Tibial artery (tissue), 4 donors: Measurements from ENCODE around the gene LGALS4.
"Not testable (repeated sequence)": the region's sequence is repeated elsewhere in the genome, so short reads cannot be mapped to it uniquely, and the experiment has no call there.

ENCODE experiments used
- DNase-seq, 2 donors: peaks; one replicate each; pipeline ENCODE4 v3.0.0-alpha.2; 2019
- H3K27ac ChIP-seq, 2 donors: fragments of 200-600 bp; sonication (generic) in 1 of 2; 1 replicate in 1 of 2; 2 replicates in 1 of 2; pipeline ENCODE4 v1.5.1; 2018 to 2019; ENCODE audit warnings: mild to moderate bottlenecking in 1 of 2
- H3K27me3 ChIP-seq, 2 donors: fragments of 200-600 bp; sonication (generic) in 1 of 2; one replicate each; pipeline versions ENCODE4 v1.5.1 to v1.6.0; 2016 to 2019
- H3K36me3 ChIP-seq, 3 donors: fragments of 200-600 bp; sonication (generic) in 2 of 3; one replicate each; pipeline ENCODE4 v1.5.1; 2016 to 2019; ENCODE audit warnings: mild to moderate bottlenecking in 2 of 3
- H3K4me1 ChIP-seq, 4 donors: fragments of 200-600 bp; sonication (generic) in 2 of 4; 1 replicate in 3 of 4; 2 replicates in 1 of 4; pipeline ENCODE4 v1.5.1; 2016 to 2019
- H3K4me3 ChIP-seq, 2 donors: fragments of 200-600 bp; sonication (generic) in 1 of 2; 1 replicate in 1 of 2; 2 replicates in 1 of 2; pipeline ENCODE4 v1.5.1; 2018 to 2019; ENCODE audit warnings: mild to moderate bottlenecking in 2 of 2
- H3K9me3 ChIP-seq, 3 donors: fragments of 200-600 bp; sonication (generic) in 1 of 3; one replicate each; pipeline ENCODE4 v1.5.1; 2016 to 2019
- intact Hi-C: fragments of 100-400 bp; cut with DNase I; formaldehyde crosslinking; loops from one replicate; pipeline ENCODE4 v1.15.0; 2023; ENCODE audit warnings: low total_unique reads
- TF ChIP-seq, protein P1 (sequence below), 2 experiments: fragments of 200-600 bp in 1 of 2; fragments of 450-650 bp in 1 of 2; IDR thresholded peaks; one replicate each; pipeline ENCODE4 v1.5.1; 2017 to 2019; ENCODE audit warnings: antibody characterized with exemption in 2 of 2, mild to moderate bottlenecking in 1 of 2, moderate library complexity in 1 of 2

The LGALS4 gene

DNA sequence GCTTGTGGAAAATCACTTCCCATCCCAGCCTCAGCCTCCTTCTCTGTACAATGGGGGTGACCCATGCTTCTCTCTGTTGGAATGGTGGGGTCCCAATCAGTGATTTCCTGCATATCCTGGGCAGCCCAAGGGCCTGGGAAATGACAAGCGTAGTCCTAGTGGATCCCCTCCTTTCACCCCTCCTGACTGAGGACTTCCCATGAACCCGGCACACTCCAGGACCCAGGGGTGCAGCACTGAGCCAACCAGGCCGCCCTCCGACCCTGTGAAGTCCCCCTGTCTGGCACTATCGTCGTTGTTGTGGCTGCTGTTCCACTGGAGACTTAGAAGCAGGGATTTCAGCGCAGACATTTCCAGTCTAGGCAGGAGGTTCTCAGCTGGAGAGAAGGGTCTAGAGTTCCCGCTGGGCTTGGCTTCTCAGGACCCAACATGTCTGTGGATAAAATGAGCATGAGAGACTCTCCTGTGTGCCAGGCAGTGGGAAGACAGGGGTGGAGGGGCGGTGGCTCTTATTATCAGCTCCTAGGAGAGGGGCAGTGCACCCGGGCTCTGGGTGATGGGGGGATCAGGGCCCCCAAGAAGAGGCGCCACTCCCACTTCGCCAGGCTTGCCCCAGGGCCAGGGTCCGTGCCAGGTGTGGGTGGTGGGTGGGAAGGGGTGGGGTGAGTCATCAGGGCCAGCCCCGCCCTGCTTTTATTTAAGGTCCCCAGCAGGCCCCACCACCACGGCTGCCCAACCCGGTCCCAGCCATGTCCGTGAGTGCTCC lies 24.1 kb downstream of the LGALS4 start, which contains the start of gene LGALS7B:
TSS of gene LGALS7B (plus strand) at position 723 of the 766 bp plus-strand sequence. CDS start at position 750, 27 bp downstream.
- Histone ChIP-seq H3K36me3 (no peaks in the 10 kb centered on the region), H3K27ac (no peak within 1 kb of the TSS), H3K4me1 (peaks cover 0 to 7% (median 0%) of the 10 kb centered on the region in 4 donors), H3K4me3 (no peak within 1 kb of the TSS), H3K9me3 (no peaks in the 10 kb centered on the region), H3K27me3 (no peaks in the 10 kb centered on the region)
- intact Hi-C loops = no loop called here
- TF ChIP-seq, protein P1, sequence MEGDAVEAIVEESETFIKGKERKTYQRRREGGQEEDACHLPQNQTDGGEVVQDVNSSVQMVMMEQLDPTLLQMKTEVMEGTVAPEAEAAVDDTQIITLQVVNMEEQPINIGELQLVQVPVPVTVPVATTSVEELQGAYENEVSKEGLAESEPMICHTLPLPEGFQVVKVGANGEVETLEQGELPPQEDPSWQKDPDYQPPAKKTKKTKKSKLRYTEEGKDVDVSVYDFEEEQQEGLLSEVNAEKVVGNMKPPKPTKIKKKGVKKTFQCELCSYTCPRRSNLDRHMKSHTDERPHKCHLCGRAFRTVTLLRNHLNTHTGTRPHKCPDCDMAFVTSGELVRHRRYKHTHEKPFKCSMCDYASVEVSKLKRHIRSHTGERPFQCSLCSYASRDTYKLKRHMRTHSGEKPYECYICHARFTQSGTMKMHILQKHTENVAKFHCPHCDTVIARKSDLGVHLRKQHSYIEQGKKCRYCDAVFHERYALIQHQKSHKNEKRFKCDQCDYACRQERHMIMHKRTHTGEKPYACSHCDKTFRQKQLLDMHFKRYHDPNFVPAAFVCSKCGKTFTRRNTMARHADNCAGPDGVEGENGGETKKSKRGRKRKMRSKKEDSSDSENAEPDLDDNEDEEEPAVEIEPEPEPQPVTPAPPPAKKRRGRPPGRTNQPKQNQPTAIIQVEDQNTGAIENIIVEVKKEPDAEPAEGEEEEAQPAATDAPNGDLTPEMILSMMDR (IDR thresholded peaks at IDR 0.05) = no peak
- no peak for DNase-seq

DNA sequence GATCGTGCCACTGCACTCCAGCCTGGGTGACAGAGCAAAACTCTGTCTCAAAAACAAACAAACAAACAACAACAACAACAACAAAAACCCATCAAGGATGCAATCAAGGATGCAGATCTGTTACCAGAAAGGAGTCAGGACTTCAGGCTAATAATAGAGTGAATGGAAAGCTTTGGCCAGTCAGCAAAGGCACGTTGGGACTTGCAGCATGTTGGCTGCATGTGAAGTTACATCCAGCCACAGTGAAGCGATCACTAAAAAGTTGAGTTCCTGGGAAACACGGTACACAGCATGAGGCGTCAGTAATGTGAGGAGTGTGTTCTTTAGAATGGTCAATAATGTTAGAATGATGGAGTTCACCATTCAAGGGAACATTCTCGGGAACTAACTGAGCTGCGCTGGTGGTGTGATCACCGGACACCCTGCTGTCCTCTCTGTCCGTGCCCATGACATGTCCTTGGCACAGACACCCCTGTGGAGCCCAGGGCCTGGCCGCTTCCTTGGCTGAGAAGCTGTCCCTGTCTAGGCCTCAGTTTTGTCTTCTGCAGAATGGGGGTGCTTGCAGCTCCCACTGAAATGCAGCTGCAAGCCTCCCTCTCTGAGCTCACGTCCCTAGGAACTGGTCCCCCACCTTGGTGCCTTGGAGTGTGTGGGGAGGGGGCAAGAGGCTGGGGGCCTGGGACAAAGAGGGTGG lies 26.0 kb downstream of the LGALS4 start:
- Histone ChIP-seq H3K36me3 (no peaks in the 10 kb centered on the region), H3K4me3 (no peak overlapping the region), H3K27me3 (peaks cover 0 to 5% of the 10 kb centered on the region in 2 donors), H3K4me1 (no peaks in the 10 kb centered on the region), H3K9me3 (no peaks in the 10 kb centered on the region), H3K27ac (no peak overlapping the region)
- intact Hi-C loops = no loop called here
- TF ChIP-seq, protein P1 (IDR thresholded peaks at IDR 0.05) = no peak
- no peak for DNase-seq

DNA sequence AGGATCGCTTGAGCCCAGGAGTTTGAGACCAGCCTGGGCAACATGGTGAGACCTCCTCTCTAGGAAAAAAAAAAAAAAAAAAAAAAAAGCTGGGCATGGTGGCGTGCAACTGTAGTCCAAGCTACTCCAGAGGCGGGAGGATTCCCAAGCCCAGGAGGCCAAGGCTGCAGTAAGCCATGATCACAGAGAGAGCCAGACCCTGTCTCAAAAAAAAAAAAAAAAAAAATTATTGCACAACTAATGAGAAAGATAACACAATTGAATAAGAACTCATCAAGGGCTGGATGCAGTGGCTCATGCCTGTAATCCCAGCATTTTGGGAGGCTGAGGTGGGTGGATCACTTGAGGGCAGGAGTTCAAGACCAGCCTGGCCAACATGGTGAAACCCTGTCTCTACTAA lies 26.7 kb downstream of the LGALS4 start:
- H3K4me3 ChIP-seq, H3K36me3 ChIP-seq, intact Hi-C loops, H3K27ac ChIP-seq, H3K27me3 ChIP-seq, DNase-seq, H3K4me1 ChIP-seq, H3K9me3 ChIP-seq: not testable (repeated sequence)

DNA sequence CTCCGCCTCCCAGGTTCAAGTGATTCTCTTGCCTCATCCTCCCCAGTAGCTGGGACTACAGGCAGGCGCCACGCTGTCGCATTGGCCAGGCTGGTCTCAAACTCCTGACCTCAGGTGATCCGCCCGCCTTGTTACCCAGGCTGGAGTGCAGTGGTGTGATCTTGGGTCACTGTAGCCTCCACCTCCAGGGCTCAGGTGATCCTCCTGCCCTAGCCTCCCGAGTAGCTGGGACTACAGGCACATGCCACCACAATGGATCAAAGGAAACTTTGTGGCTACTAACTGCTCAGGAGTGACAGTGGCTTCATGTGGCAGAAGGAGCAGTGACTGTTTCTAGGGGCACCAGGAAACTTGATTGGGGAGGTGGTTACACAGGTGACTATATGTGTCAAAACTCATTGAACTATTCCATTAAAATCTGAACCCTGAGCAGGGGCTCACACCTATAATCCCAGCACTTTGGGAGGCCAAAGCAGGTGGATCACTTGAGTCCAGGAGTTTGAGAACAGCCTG lies 27.5 kb downstream of the LGALS4 start:
- H3K36me3 ChIP-seq = no peaks in the 10 kb centered on the region
- no peak for DNase-seq
- no peaks in the 10 kb centered on the region for H3K4me1 ChIP-seq
- intact Hi-C loops = no loop called here
- H3K4me3 ChIP-seq = no peak overlapping the region
- H3K9me3 ChIP-seq = no peaks in the 10 kb centered on the region
- TF ChIP-seq, protein P1 (IDR thresholded peaks at IDR 0.05) = no peak
- no peak overlapping the region for H3K27ac ChIP-seq
- peaks cover 0 to 11% of the 10 kb centered on the region in 2 donors for H3K27me3 ChIP-seq

DNA sequence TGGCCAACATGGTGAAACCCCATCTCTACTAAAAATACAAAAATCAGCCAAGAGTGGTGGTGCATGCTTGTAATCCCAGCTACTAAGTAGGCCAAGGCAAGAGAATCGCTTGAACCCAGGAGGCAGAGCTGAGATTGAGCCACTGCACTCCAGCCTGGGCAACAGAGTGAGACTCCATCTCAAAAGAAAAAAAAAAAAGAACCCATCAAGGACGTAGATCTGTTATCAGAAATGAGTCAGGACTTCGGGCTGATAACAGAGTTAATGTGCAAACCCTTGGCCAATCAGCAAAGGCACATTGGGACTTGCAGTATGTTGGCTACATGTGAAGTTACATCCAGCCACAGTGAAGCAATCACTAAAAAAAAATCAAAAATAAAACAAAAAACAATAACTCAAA lies 28.5 kb downstream of the LGALS4 start:
- intact Hi-C loops = no loop called here
- Histone ChIP-seq H3K36me3 (no peaks in the 10 kb centered on the region), H3K9me3 (no peaks in the 10 kb centered on the region), H3K4me3 (no peak overlapping the region), H3K4me1 (no peaks in the 10 kb centered on the region), H3K27me3 (peaks cover 0 to 13% of the 10 kb centered on the region in 2 donors), H3K27ac (no peak overlapping the region)
- TF ChIP-seq, protein P1 (IDR thresholded peaks at IDR 0.05) = no peak
- no peak for DNase-seq

DNA sequence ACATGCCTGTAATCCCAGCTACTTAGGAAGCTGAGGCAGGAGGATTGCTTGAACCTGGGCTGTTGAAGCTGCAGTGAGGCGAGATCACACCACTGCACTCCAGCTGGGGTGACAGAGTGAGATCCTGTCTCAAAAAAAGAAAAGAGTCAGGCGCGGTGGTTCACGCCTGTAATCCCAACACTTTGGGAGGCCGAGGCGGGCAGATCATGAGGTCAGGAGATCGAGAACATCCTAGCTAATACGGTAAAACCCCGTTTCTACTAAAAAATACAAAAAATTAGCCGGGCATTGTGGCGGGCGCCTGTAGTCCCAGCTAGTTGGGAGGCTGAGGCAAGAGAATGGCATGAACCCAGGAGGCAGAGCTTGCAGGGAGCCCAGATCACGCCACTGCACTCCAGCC lies 30.5 kb downstream of the LGALS4 start:
- peaks cover 0 to 17% of the 10 kb centered on the region in 2 donors for H3K27me3 ChIP-seq
- H3K4me1 ChIP-seq, intact Hi-C loops, H3K27ac ChIP-seq, H3K4me3 ChIP-seq, DNase-seq, H3K36me3 ChIP-seq, H3K9me3 ChIP-seq: not testable (repeated sequence)
